Activated CD4-positive, alpha-beta T cell treated with anti-CD3 and anti-CD28 coated beads, Interleukin-2, amount 10 ng/mL, durations not matched to agents 7 days and 5 days (primary cell): ENCODE results near the gene FASTK. TPM values are rescaled to one million over a fixed set of nuclear protein-coding genes. Genes with fewer than 3 reads are reported as not detected.

Experiments
- CTCF ChIA-PET: fragments of 350-600 bp; sonication (Branson Sonifier 250); formaldehyde crosslinking; loops from one replicate; lab custom pipeline; 2021; ENCODE audit warnings: antibody characterized with exemption; lab: Charles Lee
- POLR2A ChIA-PET: fragments of 350-600 bp; sonication (Branson Sonifier 250); formaldehyde crosslinking; loops from one replicate; lab custom pipeline; 2021; ENCODE audit warnings: antibody characterized with exemption; lab: Charles Lee
- DNase-seq: peaks from one replicate; pipeline ENCODE4 v3.0.0-alpha.2; 2020
- H3K27ac Mint-ChIP-seq: one replicate; pipeline ENCODE4 v1.8.0; 2021; ENCODE audit warnings: mild to moderate bottlenecking, moderate library complexity, mixed read lengths
- H3K27me3 Mint-ChIP-seq: one replicate; pipeline ENCODE4 v1.8.0; 2021; ENCODE audit warnings: mixed read lengths
- H3K36me3 Mint-ChIP-seq: one replicate; pipeline ENCODE4 v1.8.0; 2021; ENCODE audit warnings: low read depth, mixed read lengths
- H3K4me1 Mint-ChIP-seq: one replicate; pipeline ENCODE4 v1.8.0; 2021; ENCODE audit warnings: mixed read lengths
- H3K4me3 Mint-ChIP-seq: one replicate; pipeline ENCODE4 v1.8.0; 2021; ENCODE audit warnings: mild to moderate bottlenecking, moderate library complexity, mixed read lengths
- H3K9me3 Mint-ChIP-seq: one replicate; pipeline ENCODE4 v1.8.0; 2021; ENCODE audit warnings: mixed read lengths
- total RNA-seq, 2 experiments: library from RNA; stranded (reverse); gene quantifications; one replicate each; pipeline ENCODE4 v1.2.3, GENCODE V29; 2021

The FASTK gene
- total RNA-seq, 2 experiments from 2014 or later: 76.4 to 85.9 TPM

DNA sequence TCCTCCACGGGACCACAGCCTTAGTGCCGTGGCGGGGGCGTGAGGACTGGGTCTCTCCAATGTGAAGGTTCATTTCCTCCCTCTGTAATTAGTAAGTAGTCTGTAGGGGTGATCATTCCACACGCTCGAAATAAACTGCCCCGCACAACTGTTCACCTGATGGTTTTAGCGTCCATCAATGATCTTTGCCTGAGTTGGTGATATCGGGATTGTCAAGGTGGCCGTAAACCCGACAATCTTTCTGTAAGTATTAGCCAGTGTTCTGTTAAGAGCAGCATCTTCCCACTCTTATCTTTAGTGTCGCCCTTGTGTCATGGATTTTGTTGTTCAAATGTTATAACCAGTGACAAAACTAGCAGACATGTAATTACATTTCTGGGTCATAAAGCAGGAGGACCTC lies 23.4 kb upstream of the FASTK start:
- CTCF ChIA-PET: interaction anchor here (2.1 kb wide), 1 partner anchor 7 kb away, joined by 8 read pairs; no protein-coding TSS in a partner anchor
- Mint-ChIP-seq H3K9me3 (no peaks in the 10 kb centered on the region), H3K4me3 (no peak overlapping the region), H3K36me3 (no peaks in the 10 kb centered on the region), H3K4me1 (no peaks in the 10 kb centered on the region), H3K27ac (no peak overlapping the region), H3K27me3 (no peaks in the 10 kb centered on the region)
- no peak for DNase-seq
- POLR2A ChIA-PET: no interaction called here

GRCh38 chr7:151102991-151103390 lies 22.4 kb upstream of the FASTK start:
- no peaks in the 10 kb centered on the region for H3K36me3 Mint-ChIP-seq
- no peak overlapping the region for H3K4me3 Mint-ChIP-seq
- H3K27ac Mint-ChIP-seq: no peak overlapping the region
- H3K4me1 Mint-ChIP-seq: no peaks in the 10 kb centered on the region
- H3K27me3 Mint-ChIP-seq: no peaks in the 10 kb centered on the region
- ChIA-PET POLR2A (interaction anchor here (0.6 kb wide), 1 partner anchor 110 kb away, joined by 3 read pairs; no protein-coding TSS in a partner anchor), CTCF (interaction anchor here (1.8 to 2.1 kb wide), 2 partner anchors 8 to 30 kb away, joined by 6 to 8 read pairs; no protein-coding TSS in a partner anchor)
- DNase-seq: no peak
- no peaks in the 10 kb centered on the region for H3K9me3 Mint-ChIP-seq

GRCh38 chr7:151101621-151102396 lies 21.2 kb upstream of the FASTK start:
- Mint-ChIP-seq H3K4me3 (no peak overlapping the region), H3K36me3 (no peaks in the 10 kb centered on the region), H3K9me3 (no peaks in the 10 kb centered on the region), H3K27me3 (no peaks in the 10 kb centered on the region), H3K4me1 (no peaks in the 10 kb centered on the region), H3K27ac (no peak overlapping the region)
- CTCF ChIA-PET: interaction anchor here (0.9 to 2.1 kb wide), 3 partner anchors 10 to 108 kb away, joined by 4 to 8 read pairs (median 6); partner anchors contain the start of gene H2BK1
- DNase-seq: no peak
- POLR2A ChIA-PET: no interaction called here

DNA sequence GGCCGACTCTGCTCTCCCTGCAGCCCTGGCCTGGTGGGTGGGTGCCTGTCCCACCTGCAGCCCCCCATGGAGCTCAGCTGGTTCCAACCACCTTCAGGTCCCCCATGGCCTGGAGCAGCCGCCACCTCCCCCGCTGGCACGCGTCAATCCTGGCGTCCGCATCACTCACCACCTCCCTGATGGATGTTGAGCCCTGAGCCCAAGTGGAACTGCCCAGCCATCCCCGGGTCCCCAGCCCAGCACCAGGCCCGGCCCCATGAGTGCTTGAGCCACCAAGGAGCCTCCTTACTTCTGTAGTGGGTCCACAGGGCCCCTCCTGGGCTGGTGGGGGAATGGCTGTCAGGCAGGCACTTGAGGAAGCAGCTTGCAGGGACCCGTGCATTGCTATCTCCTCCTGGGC lies 20.3 kb upstream of the FASTK start:
- Mint-ChIP-seq H3K27me3 (no peaks in the 10 kb centered on the region), H3K4me3 (no peak overlapping the region)

GRCh38 chr7:151099486-151100211 lies 19.0 kb upstream of the FASTK start:
- Mint-ChIP-seq H3K36me3 (no peaks in the 10 kb centered on the region), H3K4me3 (no peak overlapping the region), H3K9me3 (no peaks in the 10 kb centered on the region), H3K27ac (no peak overlapping the region), H3K27me3 (no peaks in the 10 kb centered on the region), H3K4me1 (no peaks in the 10 kb centered on the region)
- ChIA-PET CTCF (no interaction called here), POLR2A (no interaction called here)
- DNase-seq: no peak

More for the DNA sequence above, 20.3 kb upstream of the FASTK start:
- Mint-ChIP-seq H3K36me3 (no peaks in the 10 kb centered on the region), H3K9me3 (no peaks in the 10 kb centered on the region), H3K4me1 (no peaks in the 10 kb centered on the region), H3K27ac (no peak overlapping the region)
- ChIA-PET POLR2A (no interaction called here), CTCF (no interaction called here)
- no peak for DNase-seq

- POLR2A ChIA-PET: no interaction called here
Observed at GRCh38 chr7:151095828-151096475, 15.3 kb upstream of the FASTK start.

GRCh38 chr7:151095123-151095797 lies 14.7 kb upstream of the FASTK start:
- Mint-ChIP-seq H3K9me3 (no peaks in the 10 kb centered on the region), H3K27ac (no peak overlapping the region), H3K4me1 (no peaks in the 10 kb centered on the region), H3K36me3 (no peaks in the 10 kb centered on the region), H3K27me3 (no peaks in the 10 kb centered on the region), H3K4me3 (no peak overlapping the region)
- no peak for DNase-seq
- CTCF ChIA-PET: interaction anchor here (0.5 kb wide), 1 partner anchor 12 kb away, joined by 5 read pairs; no protein-coding TSS in a partner anchor
- POLR2A ChIA-PET: no interaction called here

More at GRCh38 chr7:151095828-151096475, 15.3 kb upstream of the FASTK start:
- CTCF ChIA-PET: no interaction called here
- Mint-ChIP-seq H3K4me1 (no peaks in the 10 kb centered on the region), H3K27ac (peak overlapping the region; percentile 22), H3K27me3 (no peaks in the 10 kb centered on the region), H3K9me3 (no peaks in the 10 kb centered on the region), H3K4me3 (no peak overlapping the region), H3K36me3 (no peaks in the 10 kb centered on the region)
- no peak for DNase-seq

DNA sequence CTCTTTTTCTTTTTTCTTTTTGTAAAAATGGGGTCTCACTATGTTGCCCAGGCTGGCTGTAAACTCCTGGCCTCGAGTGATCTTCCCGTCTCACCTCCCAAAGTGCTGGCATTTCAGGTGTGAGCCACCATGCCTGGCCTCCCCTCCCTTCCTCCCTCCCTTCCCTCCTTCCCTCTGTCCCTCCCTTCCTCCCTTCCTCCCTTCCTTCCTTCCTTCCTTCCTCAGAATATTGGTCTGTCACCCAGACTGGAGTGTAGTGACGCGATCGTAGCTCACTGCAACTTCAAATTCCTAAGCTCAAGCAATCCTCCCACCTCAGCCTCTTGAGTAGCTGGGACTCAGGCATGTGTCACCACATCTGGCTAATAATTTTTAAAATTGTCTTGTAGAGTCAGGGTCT lies 14.1 kb upstream of the FASTK start:
- Mint-ChIP-seq H3K4me1 (no peaks in the 10 kb centered on the region), H3K27ac (no peak overlapping the region), H3K9me3 (no peaks in the 10 kb centered on the region), H3K27me3 (no peaks in the 10 kb centered on the region), H3K36me3 (no peaks in the 10 kb centered on the region), H3K4me3 (no peak overlapping the region)
- DNase-seq: no peak
- CTCF ChIA-PET: interaction anchor here (0.7 to 1.5 kb wide), 2 partner anchors 18 to 483 kb away, joined by 3 to 4 read pairs; no protein-coding TSS in a partner anchor
- POLR2A ChIA-PET: no interaction called here

DNA sequence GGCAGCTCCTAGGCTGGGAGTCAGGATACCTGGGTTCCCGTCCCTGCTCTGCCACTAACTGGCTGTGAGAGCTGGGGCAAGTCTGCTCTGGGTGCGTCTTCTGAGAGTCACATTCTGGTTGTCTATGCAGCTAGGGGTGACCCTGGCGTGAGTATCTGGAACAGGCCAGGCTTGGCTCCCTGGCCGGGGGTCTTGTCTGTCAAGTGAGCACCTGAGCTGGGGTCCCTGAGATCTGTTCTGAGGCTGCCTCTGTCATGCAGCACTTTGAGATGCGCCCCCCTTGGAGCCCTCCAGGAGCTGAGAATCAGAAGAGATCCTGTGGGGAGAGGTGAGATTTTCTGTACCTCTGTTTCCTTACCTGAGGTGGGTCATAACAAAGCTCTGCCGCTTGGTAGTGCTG lies 13.1 kb upstream of the FASTK start:
- ChIA-PET CTCF (interaction anchor here (0.5 to 1.5 kb wide), 4 partner anchors 17 to 290 kb away, joined by 3 to 4 read pairs (median 4); no protein-coding TSS in a partner anchor), POLR2A (no interaction called here)
- H3K9me3 Mint-ChIP-seq: no peaks in the 10 kb centered on the region
- DNase-seq: no peak
- H3K4me1 Mint-ChIP-seq: peaks cover 4% of the 10 kb centered on the region
- H3K36me3 Mint-ChIP-seq: no peaks in the 10 kb centered on the region
- H3K4me3 Mint-ChIP-seq: no peak overlapping the region
- H3K27ac Mint-ChIP-seq: no peak overlapping the region
- H3K27me3 Mint-ChIP-seq: peaks cover 4% of the 10 kb centered on the region

GRCh38 chr7:151091988-151092387 lies 11.4 kb upstream of the FASTK start:
- H3K36me3 Mint-ChIP-seq: no peaks in the 10 kb centered on the region
- H3K27me3 Mint-ChIP-seq: peaks cover 9% of the 10 kb centered on the region
- H3K9me3 Mint-ChIP-seq: no peaks in the 10 kb centered on the region
- POLR2A ChIA-PET: no interaction called here
- no peak overlapping the region for H3K27ac Mint-ChIP-seq
- no peak for DNase-seq
- CTCF ChIA-PET: interaction anchor here (1.2 to 1.3 kb wide), 2 partner anchors 19 to 33 kb away, joined by 3 read pairs; partner anchors contain the start of gene SLC4A2
- H3K4me3 Mint-ChIP-seq: no peak overlapping the region
- H3K4me1 Mint-ChIP-seq: peaks cover 8% of the 10 kb centered on the region

GRCh38 chr7:151091431-151091830 lies 10.8 kb upstream of the FASTK start:
- CTCF ChIA-PET: interaction anchor here (0.9 to 1.2 kb wide), 2 partner anchors 19 to 32 kb away, joined by 3 read pairs; no protein-coding TSS in a partner anchor
- peaks cover 9% of the 10 kb centered on the region for H3K27me3 Mint-ChIP-seq
- peaks cover 8% of the 10 kb centered on the region for H3K4me1 Mint-ChIP-seq
- H3K36me3 Mint-ChIP-seq: no peaks in the 10 kb centered on the region
- no peaks in the 10 kb centered on the region for H3K9me3 Mint-ChIP-seq
- no peak overlapping the region for H3K4me3 Mint-ChIP-seq
- POLR2A ChIA-PET: no interaction called here
- no peak overlapping the region for H3K27ac Mint-ChIP-seq
- no peak for DNase-seq

DNA sequence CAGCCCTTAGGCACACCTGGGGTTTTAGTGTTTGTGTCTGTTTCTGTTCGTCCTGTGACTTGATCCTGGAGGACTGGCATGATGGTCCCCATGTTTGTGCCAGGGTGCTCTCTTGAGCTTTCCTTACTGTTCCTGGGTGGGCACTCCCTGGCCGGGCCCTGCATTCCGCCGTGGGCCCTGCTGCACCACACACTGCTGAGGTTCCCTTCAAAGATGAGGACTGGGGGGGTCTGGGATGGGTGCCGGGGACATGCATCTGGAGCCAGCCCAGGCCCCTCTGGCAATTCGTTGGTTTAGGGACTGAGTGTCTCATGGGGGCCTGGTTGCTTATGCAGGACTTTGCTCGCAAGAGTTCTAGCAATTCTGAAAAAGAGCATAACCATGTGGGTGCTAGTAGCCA lies 10.4 kb upstream of the FASTK start:
- CTCF ChIA-PET: interaction anchor here (0.9 to 1.2 kb wide), 3 partner anchors 24 to 193 kb away, joined by 3 read pairs; no protein-coding TSS in a partner anchor
- H3K27ac Mint-ChIP-seq: no peak overlapping the region

More for the DNA sequence above, 10.4 kb upstream of the FASTK start:
- Mint-ChIP-seq H3K36me3 (no peaks in the 10 kb centered on the region), H3K4me1 (peaks cover 8% of the 10 kb centered on the region), H3K27me3 (peaks cover 9% of the 10 kb centered on the region), H3K9me3 (no peaks in the 10 kb centered on the region), H3K4me3 (no peak overlapping the region)
- no peak for DNase-seq
- POLR2A ChIA-PET: no interaction called here
